22Rv1 (cell line): Measurements from ENCODE around the gene PTX4.
"Not testable (repeated sequence)": the region's sequence is repeated elsewhere in the genome, so short reads cannot be mapped to it uniquely, and the experiment has no call there.

Source experiments
- H3K27ac ChIP-seq: fragments of 450-650 bp; 2 replicates; pipeline ENCODE4 v1.5.1; 2017
- ZFX ChIP-seq: fragments of 450-650 bp; IDR thresholded peaks from 2 replicates; pipeline ENCODE4 v1.6.1; 2017; ENCODE audit warnings: antibody characterized with exemption, borderline replicate concordance
- TF ChIP-seq, protein P1 (sequence below): fragments of 450-650 bp; IDR thresholded peaks from 2 replicates; pipeline ENCODE4 v1.5.1; 2017; ENCODE audit warnings: mild to moderate bottlenecking

The PTX4 gene

GRCh38 chr16:1443403-1443973 lies 45.3 kb downstream of the PTX4 start:
- TF ChIP-seq, protein P1, sequence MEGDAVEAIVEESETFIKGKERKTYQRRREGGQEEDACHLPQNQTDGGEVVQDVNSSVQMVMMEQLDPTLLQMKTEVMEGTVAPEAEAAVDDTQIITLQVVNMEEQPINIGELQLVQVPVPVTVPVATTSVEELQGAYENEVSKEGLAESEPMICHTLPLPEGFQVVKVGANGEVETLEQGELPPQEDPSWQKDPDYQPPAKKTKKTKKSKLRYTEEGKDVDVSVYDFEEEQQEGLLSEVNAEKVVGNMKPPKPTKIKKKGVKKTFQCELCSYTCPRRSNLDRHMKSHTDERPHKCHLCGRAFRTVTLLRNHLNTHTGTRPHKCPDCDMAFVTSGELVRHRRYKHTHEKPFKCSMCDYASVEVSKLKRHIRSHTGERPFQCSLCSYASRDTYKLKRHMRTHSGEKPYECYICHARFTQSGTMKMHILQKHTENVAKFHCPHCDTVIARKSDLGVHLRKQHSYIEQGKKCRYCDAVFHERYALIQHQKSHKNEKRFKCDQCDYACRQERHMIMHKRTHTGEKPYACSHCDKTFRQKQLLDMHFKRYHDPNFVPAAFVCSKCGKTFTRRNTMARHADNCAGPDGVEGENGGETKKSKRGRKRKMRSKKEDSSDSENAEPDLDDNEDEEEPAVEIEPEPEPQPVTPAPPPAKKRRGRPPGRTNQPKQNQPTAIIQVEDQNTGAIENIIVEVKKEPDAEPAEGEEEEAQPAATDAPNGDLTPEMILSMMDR, result no peak
- no peak for TF ChIP-seq ZFX
- H3K27ac ChIP-seq, result no peak overlapping the region

DNA sequence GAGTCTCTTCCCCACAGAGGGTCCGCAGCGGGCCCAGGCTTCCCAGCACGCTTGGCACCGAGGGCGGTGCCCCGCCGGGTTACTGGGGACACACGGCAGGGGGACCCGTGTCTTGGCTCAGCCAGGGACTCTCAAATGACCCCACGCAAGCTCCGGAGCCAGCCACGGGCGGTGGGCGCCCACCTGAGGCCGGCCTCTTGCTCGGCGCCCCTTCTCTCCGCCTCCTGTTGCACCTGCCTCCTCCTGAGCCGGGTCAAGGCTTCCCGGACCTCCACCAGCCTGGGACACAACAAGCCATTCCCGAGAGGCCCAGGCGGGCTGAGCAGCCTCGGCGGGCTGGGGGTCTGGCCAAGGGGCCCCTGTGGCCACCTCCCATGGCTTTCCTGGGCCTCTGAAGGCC lies 46.0 kb downstream of the PTX4 start:
- TF ChIP-seq ZFX, result no peak
- TF ChIP-seq, protein P1, result no peak
- H3K27ac ChIP-seq, result no peak overlapping the region

DNA sequence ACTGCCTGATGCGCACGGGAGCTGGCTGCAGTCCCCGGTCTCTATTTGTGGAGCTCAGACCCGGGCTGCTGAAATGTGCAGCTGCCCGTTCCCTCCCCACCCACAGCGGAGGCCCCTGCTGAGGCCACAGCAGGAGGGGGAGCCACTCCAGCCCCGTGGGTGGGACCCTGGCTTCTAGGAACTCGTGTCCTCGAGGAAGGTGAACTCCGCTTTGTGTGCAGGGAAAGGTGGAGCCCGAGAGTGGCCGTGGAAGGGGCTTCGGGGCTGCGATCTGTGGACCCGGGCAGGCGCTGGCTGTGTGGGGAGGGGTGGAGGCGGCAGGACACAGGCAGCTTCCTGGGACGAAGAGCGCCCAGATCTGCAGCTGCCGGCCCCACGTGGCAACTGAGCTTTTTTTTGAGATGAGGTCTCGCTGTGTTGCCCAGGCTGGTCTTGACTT lies 47.3 kb downstream of the PTX4 start:
- no peak overlapping the region for H3K27ac ChIP-seq
- TF ChIP-seq, protein P1, result no peak
- no peak for TF ChIP-seq ZFX

DNA sequence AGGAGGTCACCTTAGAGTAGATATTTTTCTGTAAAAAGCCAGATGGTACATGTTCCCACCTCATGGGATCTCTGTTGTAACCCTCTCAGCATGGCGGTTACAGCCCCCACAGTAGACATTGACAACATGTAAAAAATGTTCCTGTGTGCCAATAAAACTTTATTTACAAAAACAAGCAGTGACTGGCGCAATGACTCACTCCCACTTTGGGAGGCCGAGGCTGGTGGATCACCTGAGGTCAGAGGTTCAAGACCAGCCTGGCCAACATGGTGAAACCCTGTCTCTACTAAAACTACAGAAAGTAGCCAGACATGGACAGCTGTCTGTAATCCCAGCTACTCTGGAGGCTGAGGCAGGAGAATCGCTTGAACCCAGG lies 49.1 kb downstream of the PTX4 start:
- H3K27ac ChIP-seq, result not testable (repeated sequence)

- no peak for TF ChIP-seq ZFX
- TF ChIP-seq, protein P1, result no peak
- H3K27ac ChIP-seq, result no peak overlapping the region
Measured at GRCh38 chr16:1439058-1439698, 49.6 kb downstream of the PTX4 start.

DNA sequence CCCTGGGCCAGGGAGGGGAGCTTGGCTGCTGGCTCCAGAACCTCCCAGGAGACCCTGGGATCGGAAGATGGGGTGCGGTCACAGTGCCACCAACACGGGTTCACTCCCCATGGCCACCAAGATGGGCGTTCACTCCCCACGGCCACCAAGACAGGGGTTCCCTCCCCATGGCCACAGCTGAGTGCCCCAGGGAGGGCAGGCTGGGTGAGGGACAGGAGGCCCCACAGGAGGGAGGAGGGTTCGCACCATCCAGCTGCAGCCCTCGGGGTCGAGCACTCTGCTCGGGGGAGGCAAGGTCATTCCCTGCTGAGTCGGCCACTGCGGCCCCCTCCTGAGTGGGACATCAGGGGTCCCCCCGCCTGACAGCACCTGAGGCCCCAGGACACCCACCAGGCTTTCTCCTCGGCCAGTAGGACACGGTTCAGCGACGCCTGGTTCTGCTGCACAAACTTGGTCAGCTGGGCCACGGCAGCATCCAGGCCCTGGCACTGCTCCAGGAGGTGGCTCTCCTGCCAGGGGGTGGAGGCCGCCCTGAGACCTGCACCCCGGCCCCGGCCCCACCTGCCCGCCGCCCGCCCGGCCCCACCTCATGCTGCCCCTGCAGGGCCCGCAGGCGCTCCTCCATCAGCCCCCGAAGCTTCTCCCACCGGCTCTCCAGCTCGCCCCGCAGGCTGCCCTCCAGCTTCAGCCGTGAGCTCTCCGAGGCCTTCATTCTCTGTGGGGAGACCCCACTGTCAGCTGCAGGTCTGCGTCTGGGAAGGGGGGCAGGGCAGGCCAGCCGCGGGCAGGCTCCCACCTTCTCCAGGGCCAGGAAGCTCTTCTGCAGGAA lies 50.3 kb downstream of the PTX4 start:
- no peak overlapping the region for H3K27ac ChIP-seq
- TF ChIP-seq ZFX, result no peak
- TF ChIP-seq, protein P1, result no peak

GRCh38 chr16:1437606-1438005 lies 51.1 kb downstream of the PTX4 start:
- H3K27ac ChIP-seq, result no peak overlapping the region
- no peak for TF ChIP-seq ZFX
- TF ChIP-seq, protein P1, result no peak
